ENCODE measurements around the gene B4GALT3.

Gene B4GALT3

DNA sequence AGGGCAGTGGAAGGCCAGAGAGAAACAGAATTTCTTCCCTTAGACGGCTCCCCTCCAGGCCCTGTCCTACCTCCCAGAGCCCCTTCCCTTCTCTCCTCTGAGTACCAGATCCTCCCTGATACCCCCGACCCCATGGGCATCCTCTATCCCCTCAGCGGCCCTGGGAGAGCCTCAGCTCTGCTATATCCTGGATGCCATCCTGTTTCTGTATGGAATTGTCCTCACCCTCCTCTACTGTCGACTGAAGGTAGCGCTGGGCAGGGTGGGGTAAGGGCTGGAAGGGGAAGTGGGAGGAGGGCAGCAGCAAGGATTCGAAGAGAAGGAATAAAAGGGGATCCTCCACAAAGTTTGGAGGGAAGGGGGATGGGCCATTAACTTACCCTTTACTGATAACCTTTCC is 40.5 kb upstream of the B4GALT3 start:
- ATAC-seq (replicated peaks) = no peak
- Mint-ChIP-seq H3K4me1 (peaks cover 26 to 40% of the 10 kb centered on the region in 2 donors), H3K4me3 (no peak overlapping the region), H3K36me3 (peaks cover 24 to 26% of the 10 kb centered on the region in 2 donors), H3K9me3 (no peaks in the 10 kb centered on the region), H3K27me3 (peaks cover 32 to 44% of the 10 kb centered on the region in 2 donors), H3K27ac (no peak overlapping the region)
- no peak for DNase-seq

DNA sequence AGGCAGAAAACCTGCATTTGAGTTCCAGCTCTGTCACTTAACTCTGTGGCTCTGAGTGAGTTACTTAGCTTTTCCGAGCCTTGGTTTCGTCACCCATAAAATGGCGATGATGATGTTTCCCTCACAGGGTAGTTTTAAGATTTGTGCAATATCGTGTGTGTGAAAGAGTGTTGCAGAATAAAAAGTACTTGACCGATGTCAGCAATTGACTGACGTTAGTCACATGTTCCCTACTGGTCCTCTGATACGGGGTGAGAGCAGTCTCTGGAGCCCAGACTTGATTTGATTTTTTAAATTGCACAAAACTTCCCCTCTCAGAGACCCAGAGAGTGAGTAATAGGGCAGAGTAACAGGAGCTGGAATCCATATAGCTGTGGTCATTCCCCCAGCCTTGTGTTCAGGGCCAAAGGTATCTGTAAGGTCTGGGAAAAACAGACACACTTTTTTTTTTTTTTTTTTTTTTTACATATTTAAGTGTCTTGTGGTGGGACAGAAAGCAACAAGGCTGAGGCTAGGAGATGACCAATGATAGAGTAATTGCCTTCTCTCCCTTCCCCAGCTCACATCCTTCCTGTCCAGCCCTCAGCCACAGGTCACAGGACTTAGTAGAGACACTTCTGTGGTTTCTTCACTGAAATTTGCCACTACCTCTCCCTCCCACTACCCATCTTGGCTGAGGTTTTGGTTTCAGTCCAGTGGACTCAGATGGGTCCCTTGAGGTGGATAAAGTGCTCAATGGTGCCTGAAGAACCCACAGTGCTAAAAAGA is 39.8 kb upstream of the B4GALT3 start:
- H3K36me3 Mint-ChIP-seq = peaks cover 29 to 31% of the 10 kb centered on the region in 2 donors
- no peaks in the 10 kb centered on the region for H3K9me3 Mint-ChIP-seq
- peak overlapping the region; percentile 26 for H3K27ac Mint-ChIP-seq
- ATAC-seq (replicated peaks) (peak; percentile 89 to 93), DNase-seq (peak; percentile 54)
- no peak overlapping the region for H3K4me3 Mint-ChIP-seq
- H3K27me3 Mint-ChIP-seq = peaks cover 25 to 37% of the 10 kb centered on the region in 2 donors
- peaks cover 26 to 40% of the 10 kb centered on the region in 2 donors for H3K4me1 Mint-ChIP-seq

DNA sequence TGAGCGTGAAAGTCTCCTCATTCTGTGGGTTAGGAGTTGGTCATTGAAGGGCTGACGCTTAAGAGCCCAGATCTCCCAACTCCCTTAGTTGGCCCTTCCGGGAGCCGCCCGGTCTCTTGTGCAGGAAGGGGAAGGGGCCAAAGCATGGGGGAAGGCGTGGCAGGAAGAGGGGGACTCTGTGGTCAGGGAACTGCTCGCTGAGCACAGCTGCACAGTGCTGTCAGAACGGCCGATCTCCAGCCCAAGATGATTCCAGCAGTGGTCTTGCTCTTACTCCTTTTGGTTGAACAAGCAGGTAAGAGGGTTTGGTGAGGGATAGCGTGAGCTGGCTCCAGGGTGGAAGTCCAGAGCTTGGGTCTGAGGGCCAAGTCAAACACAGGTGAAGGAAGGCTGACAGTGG is 37.8 kb upstream of the B4GALT3 start, which contains the start of gene FCER1G:
Gene FCER1G, plus strand, starts transcription at position 220 of the 400 bp plus-strand sequence. Its CDS starts 27 bp downstream, at position 247.
- H3K9me3 Mint-ChIP-seq = no peaks in the 10 kb centered on the region
- H3K4me3 Mint-ChIP-seq = no peak within 1 kb of the TSS
- DNase-seq = no peak
- no peak for ATAC-seq (replicated peaks)
- H3K4me1 Mint-ChIP-seq = peaks cover 27 to 40% of the 10 kb centered on the region in 2 donors
- peak within 1 kb of the TSS; percentile 56 for H3K27ac Mint-ChIP-seq
- peaks cover 48 to 51% of the 10 kb centered on the region in 2 donors for H3K36me3 Mint-ChIP-seq
- peaks cover 15 to 24% of the 10 kb centered on the region in 2 donors for H3K27me3 Mint-ChIP-seq

DNA sequence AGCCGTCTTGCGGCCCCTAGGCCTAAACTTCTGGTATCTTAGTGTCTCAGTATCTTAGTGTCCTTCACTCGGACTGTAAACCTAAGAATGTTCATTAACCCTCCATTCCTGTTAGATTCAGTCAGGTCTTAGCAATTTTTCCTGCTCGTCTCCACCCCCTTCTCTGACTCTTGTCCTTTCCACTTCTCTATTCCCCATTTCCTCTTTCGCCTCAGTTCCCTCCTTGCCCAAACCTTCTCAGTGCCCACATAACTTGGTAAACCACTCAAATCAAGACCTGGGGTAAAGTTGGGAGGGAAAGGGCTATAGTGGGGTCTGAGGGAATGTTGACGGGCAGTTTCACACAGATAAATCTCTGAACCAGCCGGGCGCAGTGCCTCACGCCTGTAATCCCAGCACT is 37.1 kb upstream of the B4GALT3 start:
- H3K27me3 Mint-ChIP-seq = peaks cover 8 to 16% of the 10 kb centered on the region in 2 donors
- no peak overlapping the region for H3K4me3 Mint-ChIP-seq
- DNase-seq (no peak), ATAC-seq (replicated peaks) (no peak)
- no peak overlapping the region for H3K27ac Mint-ChIP-seq
- peaks cover 33 to 47% of the 10 kb centered on the region in 2 donors for H3K4me1 Mint-ChIP-seq
- peaks cover 56 to 58% of the 10 kb centered on the region in 2 donors for H3K36me3 Mint-ChIP-seq
- no peaks in the 10 kb centered on the region for H3K9me3 Mint-ChIP-seq

DNA sequence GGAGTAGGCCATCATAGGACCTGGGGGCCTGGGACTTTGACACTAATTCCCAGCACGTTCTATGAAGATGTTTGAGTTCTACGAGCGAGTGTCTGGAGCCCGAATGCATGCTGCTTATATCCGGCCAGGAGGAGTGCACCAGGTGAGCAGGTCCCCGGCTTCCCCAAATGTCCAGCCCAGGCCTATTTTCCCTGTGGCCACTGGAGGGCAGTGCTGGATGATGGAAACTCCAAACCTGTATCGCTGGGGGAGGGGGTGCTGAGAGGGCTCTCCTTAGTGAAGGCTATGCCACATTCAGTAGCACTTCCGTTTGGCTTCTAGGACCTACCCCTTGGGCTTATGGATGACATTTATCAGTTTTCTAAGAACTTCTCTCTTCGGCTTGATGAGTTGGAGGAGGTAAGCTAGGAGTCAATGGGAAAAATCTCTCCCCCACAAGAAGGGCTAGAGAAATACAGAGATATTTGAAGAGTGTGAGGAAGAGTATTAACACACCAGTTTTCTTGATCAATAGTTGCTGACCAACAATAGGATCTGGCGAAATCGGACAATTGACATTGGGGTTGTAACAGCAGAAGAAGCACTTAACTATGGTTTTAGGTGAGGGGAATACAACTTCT is 32.6 kb upstream of the B4GALT3 start:
- H3K27ac Mint-ChIP-seq = no peak overlapping the region
- H3K36me3 Mint-ChIP-seq = peaks cover 63 to 74% of the 10 kb centered on the region in 2 donors
- H3K4me3 Mint-ChIP-seq = no peak overlapping the region

DNA sequence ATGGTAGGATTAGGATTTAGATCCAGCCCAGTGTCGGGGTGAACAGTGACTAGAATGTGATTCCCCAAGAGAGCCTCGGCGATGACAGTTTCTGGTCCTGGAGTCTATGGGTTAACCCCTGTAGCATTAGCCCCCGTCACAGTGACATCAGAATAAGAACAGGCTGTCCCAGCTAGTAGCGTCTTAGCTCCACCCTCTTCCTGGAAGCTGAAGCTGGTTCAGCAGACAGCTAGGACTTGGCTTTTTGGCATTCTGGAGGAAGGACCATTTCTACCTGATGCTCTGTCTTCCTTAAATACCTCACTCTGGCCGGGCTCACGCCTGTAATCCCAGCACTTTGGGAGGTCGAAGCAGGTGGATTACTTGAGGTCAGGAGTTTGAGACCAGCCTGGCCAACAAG is 29.9 kb upstream of the B4GALT3 start:
- DNase-seq = no peak
- H3K27me3 Mint-ChIP-seq = no peaks in the 10 kb centered on the region
- H3K9me3 Mint-ChIP-seq = no peaks in the 10 kb centered on the region
- ATAC-seq (replicated peaks) = no peak
- H3K36me3 Mint-ChIP-seq = peaks cover 48 to 60% of the 10 kb centered on the region in 2 donors
- no peak overlapping the region for H3K4me3 Mint-ChIP-seq
- peaks cover 22 to 26% of the 10 kb centered on the region in 2 donors for H3K4me1 Mint-ChIP-seq
- H3K27ac Mint-ChIP-seq = no peak overlapping the region

More for the DNA sequence above, 32.6 kb upstream of the B4GALT3 start:
- ATAC-seq (replicated peaks) (peak; percentile 91 to 97), DNase-seq (peak; percentile 65)
- Mint-ChIP-seq H3K9me3 (no peaks in the 10 kb centered on the region), H3K27me3 (peaks cover under 1 to 1% of the 10 kb centered on the region in 2 donors), H3K4me1 (peaks cover 16 to 25% of the 10 kb centered on the region in 2 donors)

DNA sequence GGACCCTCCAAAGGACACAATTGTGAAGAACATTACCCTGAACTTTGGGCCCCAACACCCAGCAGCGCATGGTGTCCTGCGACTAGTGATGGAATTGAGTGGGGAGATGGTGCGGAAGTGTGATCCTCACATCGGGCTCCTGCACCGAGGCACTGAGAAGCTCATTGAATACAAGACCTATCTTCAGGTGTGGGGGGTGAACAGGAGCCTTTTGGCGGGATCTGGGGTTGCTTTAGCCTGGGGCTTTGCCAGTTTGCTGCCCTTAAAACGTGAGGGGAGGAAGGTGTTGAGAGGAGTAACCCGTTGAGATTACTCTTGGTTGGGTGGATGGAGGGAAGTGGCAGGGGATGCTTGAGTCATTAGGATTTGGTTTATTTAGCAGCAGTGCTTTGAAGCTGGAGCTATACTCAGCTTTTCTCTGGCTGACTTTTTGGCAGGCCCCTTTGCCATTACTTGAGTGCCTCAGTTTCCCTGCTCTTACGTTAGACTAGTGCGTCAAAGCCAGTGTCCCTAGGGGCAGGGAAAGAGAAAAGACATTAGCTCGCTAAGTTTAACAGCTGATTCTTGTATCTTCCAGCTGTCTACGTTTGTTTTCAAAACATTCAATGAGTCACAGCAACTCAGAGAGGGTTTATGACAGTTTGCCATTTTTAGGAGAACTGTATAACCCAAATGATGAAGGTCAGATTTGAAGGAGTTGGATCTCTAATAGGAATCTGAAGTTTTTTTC is 29.3 kb upstream of the B4GALT3 start:
- no peak overlapping the region for H3K4me3 Mint-ChIP-seq
- H3K4me1 Mint-ChIP-seq = peaks cover 24 to 30% of the 10 kb centered on the region in 2 donors
- H3K27me3 Mint-ChIP-seq = no peaks in the 10 kb centered on the region
- ATAC-seq (replicated peaks) (no peak), DNase-seq (no peak)
- H3K9me3 Mint-ChIP-seq = no peaks in the 10 kb centered on the region
- peaks cover 43 to 54% of the 10 kb centered on the region in 2 donors for H3K36me3 Mint-ChIP-seq
- H3K27ac Mint-ChIP-seq = no peak overlapping the region

DNA sequence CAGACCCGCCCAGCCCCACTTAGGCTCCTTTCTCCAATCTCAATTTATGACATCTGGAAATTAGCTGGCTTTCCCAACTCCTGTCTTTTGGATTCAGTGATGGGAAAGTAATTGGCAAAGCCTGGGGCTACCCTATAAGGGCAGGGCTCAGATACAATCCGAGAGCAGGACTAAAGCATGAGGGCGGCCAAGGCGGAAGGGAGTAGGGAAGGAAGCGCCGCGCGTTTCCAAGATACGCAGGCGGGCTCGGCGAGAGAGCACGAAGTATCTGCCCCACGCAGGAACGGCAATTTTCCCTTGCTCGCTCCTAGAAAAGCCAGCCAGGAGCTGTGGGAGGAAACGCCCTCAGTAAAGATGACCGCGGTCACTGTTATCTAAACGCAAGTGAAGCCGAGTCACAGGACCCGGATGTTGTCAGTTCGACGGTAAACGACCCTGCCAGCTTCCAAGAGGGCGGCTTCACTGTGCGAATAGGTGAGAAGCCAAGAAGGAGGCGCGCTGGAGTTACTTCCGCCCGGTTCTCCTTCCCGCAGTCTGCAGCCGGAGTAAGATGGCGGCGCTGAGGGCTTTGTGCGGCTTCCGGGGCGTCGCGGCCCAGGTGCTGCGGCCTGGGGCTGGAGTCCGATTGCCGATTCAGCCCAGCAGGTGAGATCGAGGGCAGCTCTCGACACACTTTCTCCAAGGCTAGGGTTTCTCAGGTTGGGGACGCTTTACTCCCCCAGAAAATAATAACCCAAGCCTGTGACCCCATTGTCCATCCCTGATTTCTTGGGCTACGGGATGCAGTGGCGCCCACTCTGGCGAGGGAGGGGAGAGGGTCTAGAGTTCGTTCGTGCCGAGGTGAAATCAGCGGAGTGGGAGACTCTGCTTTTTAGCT is 24.8 kb upstream of the B4GALT3 start, which contains the start of gene NDUFS2:
Gene NDUFS2, plus strand, starts transcription at position 532 of the 877 bp plus-strand sequence. Its CDS starts 19 bp downstream, at position 551.
- H3K4me1 Mint-ChIP-seq = peaks cover 26 to 35% of the 10 kb centered on the region in 2 donors
- H3K27me3 Mint-ChIP-seq = no peaks in the 10 kb centered on the region
- H3K4me3 Mint-ChIP-seq = peak within 1 kb of the TSS; percentile 92 to 94

DNA sequence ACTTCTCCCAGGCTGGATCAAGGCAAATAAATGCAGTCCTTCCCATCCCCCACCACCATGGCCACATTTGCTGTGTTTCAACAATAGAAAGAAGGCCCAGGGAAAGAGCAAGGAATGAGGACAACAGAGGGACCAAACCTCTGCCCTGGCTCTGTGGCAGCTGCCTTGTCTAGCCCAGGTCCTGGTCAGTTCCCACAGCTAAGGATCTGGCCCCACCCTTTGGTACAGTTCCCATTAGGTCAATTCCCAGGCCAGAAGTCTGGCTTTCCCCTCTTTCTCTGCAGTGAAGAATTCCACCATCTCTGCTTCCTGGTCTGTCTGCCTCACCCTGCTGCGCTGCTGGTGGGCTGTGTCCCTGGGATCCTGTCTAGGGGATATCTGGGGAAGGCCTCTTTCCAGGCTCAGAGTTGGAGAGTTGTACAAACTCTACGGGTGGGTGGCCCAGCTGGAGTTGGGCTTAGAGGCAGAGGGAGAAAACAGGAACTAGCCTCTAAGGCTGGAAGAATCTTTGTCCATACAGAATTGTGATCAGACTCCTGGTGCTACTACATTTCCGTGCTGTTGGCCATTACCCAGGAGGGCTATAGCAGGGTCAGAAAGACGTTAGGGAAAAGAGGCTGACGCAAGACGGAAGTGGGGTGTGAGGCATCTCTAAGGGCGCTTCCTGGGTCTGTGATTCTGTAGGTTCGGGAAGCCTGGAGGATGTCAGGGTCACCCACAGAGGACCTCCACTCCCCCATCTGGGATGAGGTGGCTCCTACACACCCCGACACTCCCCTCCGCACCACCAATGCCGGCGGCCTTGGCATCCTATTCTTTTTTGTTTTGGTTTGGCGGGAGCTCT is 23.9 kb upstream of the B4GALT3 start:
- peaks cover 13 to 21% of the 10 kb centered on the region in 2 donors for H3K36me3 Mint-ChIP-seq
- no peaks in the 10 kb centered on the region for H3K27me3 Mint-ChIP-seq
- H3K27ac Mint-ChIP-seq = peak overlapping the region; percentile 97

More for the DNA sequence above, 24.8 kb upstream of the B4GALT3 start, which contains the start of gene NDUFS2:
- DNase-seq (peak; percentile 94), ATAC-seq (replicated peaks) (peak; percentile 99 to 100)
- H3K36me3 Mint-ChIP-seq = peaks cover 17 to 26% of the 10 kb centered on the region in 2 donors
- H3K27ac Mint-ChIP-seq = peak within 1 kb of the TSS; percentile 97
- H3K9me3 Mint-ChIP-seq = no peaks in the 10 kb centered on the region

DNA sequence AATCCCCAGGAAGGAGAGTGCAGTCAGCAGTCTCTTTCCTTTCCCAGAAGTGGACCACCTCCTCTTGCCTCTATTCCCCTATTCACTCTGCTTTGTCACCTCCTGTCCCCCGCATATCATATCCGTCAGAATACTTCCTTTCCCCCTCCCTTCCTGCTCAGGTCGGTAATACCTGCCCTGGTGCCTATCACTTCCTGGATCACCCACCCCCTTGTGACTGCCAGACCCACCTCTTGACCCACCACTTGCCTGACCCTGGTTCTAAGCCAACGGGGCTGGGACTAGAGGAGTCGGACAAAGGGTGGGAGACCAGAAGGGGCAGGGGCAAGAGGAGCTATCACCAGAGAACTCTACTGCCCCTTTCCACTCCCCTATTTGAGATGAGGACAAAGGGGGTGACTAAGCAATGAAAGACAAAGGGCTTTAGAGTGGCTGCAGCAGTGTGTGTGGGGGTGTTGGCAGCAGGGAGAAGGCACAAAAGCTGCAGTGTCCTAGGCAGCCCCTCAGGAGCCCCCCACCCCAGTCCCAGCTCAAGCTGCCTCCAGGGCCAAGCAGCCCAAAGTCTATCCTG is 23.2 kb upstream of the B4GALT3 start:
- Mint-ChIP-seq H3K4me1 (peaks cover 31 to 36% of the 10 kb centered on the region in 2 donors), H3K4me3 (no peak overlapping the region), H3K27me3 (no peaks in the 10 kb centered on the region), H3K9me3 (no peaks in the 10 kb centered on the region), H3K27ac (peak overlapping the region; percentile 52), H3K36me3 (peaks cover 10 to 17% of the 10 kb centered on the region in 2 donors)
- ATAC-seq (replicated peaks) (no peak), DNase-seq (no peak)

More for the DNA sequence above, 23.9 kb upstream of the B4GALT3 start:
- Mint-ChIP-seq H3K4me3 (peak overlapping the region; percentile 92 to 94), H3K9me3 (no peaks in the 10 kb centered on the region), H3K4me1 (peaks cover 26 to 31% of the 10 kb centered on the region in 2 donors)
- DNase-seq (no peak), ATAC-seq (replicated peaks) (no peak)

DNA sequence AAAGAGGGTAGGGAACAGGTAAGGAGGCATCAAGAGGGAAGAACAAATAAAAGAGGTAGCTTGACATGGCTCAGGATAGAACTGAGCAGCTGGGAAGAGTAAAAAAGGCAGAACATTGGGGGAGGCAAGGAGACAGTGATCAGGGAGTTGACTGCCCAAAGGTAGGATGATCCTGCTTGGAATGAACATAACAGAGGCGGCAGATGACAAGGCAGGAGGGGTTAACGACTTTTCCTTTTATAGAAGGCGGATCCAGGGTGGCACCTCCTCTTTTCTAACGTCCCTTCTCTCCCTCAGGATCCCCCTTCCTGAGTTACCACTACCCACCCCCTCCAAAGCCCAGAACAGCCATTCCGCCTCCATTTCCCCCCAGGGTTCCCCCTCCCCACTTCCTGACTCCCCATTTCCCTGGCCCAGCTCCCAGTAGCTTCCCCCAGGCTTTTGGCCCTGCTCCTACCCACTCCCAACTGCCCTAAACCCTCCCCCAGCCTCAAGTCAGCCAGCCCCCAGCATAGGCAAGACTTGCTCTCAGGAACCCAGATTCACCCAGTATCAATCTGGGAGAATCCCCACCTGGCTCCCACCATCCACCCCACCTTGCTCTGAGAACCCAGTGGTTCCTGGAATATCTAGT is 22.3 kb upstream of the B4GALT3 start:
- Mint-ChIP-seq H3K36me3 (peaks cover 10 to 11% of the 10 kb centered on the region in 2 donors), H3K27me3 (no peaks in the 10 kb centered on the region), H3K9me3 (no peaks in the 10 kb centered on the region), H3K4me1 (peaks cover 37 to 45% of the 10 kb centered on the region in 2 donors), H3K27ac (no peak overlapping the region), H3K4me3 (no peak overlapping the region)
- DNase-seq (no peak), ATAC-seq (replicated peaks) (no peak)

DNA sequence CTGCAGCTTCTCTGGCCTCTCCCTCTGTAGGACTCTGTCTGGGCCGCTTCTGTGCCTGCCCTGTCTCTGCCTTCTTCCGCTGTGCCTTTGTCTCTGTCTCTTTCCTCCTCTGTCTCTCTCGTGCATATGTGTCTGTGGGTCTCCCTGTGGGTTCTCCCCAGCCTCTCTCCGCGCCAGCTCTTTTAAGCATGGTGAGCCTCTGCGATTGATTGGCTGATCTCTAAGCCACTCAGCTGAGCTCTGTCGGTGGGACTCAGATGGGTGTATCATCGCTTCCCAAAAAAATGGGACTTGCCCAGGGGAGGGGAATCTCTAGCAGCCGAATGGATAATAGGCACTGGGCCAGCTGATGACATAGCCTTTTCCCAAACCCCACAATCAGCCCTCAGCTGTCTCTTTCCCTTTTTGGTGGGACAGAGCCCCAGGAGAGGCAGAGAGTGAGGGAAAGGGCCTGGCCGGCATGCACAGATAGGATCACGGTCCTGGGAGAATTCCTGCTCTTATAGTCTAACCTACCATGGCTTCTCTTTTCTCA is 21.7 kb upstream of the B4GALT3 start, which contains the start of gene ADAMTS4:
Gene ADAMTS4, minus strand, starts transcription at position 158 of the 535 bp plus-strand sequence. CDS start 427 bp downstream, outside the sequence.
- no peaks in the 10 kb centered on the region for H3K27me3 Mint-ChIP-seq
- H3K36me3 Mint-ChIP-seq = peaks cover 4% of the 10 kb centered on the region in 2 donors
- no peaks in the 10 kb centered on the region for H3K9me3 Mint-ChIP-seq
- ATAC-seq (replicated peaks) (no peak), DNase-seq (no peak)
- H3K4me3 Mint-ChIP-seq = no peak within 1 kb of the TSS
- H3K27ac Mint-ChIP-seq = peak within 1 kb of the TSS; percentile 51
- H3K4me1 Mint-ChIP-seq = peaks cover 36 to 48% of the 10 kb centered on the region in 2 donors

Measured in stimulated activated naive B cell treated with anti-CD40 and anti-IgM and Interleukin-4, amounts not matched to agents 10 μg/mL and 1 μg/mL and 100 μg/mL, for 72 hours (primary cell).